ENCODE results near the gene MRPL17.

The MRPL17 gene

GRCh38 chr11:6631361-6631890 lies 51.7 kb downstream of the MRPL17 start:
- no peak for DNase-seq

- no peak for DNase-seq
These were observed 52.4 kb downstream of the MRPL17 start for GRCh38 chr11:6630632-6631291.

All from activated CD4-positive, CD25-positive, alpha-beta regulatory T cell treated with anti-CD3 and anti-CD28 coated beads, Interleukin-2, amount 50 U/mL, for 72 hours (primary cell).